ENCODE measurements around the gene STAU1.

- TF ChIP-seq NFIC (IDR thresholded peaks at IDR 0.05; ENCODE audit: low read depth, low read length): no peak
- no peak for TF ChIP-seq KDM1A (IDR thresholded peaks at IDR 0.05; ENCODE audit: borderline replicate concordance)
- TF ChIP-seq CTCF (IDR thresholded peaks at IDR 0.05 in 2 of 3, conservative IDR thresholded peaks at IDR 0.05 in 1 of 3; ENCODE audit: control insufficient read depth in 2 of 3, extremely low read depth in 1 of 3, insufficient read depth in 1 of 3, low read depth in 3 of 3, low read length in 3 of 3): no peak
- TF ChIP-seq NRF1 (conservative IDR thresholded peaks at IDR 0.05; ENCODE audit: low read depth, low read length): no peak
- no peak for TF ChIP-seq POLR2AphosphoS5 (IDR thresholded peaks at IDR 0.05; ENCODE audit: low read length)
- TF ChIP-seq MEF2A (IDR thresholded peaks at IDR 0.05; ENCODE audit: insufficient read depth, low read depth, low read length): no peak
- no peak for TF ChIP-seq HSF1 (IDR thresholded peaks at IDR 0.05; ENCODE audit: low read depth, low read length)
- TF ChIP-seq USF2 (IDR thresholded peaks at IDR 0.05; ENCODE audit: borderline replicate concordance, low read depth, low read length): no peak
- TF ChIP-seq HDAC6 (IDR thresholded peaks at IDR 0.05; ENCODE audit: unreplicated experiment): no peak
- TF ChIP-seq SIX5 (IDR thresholded peaks at IDR 0.05; ENCODE audit: low read depth, low read length, severe bottlenecking): no peak
- TF ChIP-seq, protein P1, sequence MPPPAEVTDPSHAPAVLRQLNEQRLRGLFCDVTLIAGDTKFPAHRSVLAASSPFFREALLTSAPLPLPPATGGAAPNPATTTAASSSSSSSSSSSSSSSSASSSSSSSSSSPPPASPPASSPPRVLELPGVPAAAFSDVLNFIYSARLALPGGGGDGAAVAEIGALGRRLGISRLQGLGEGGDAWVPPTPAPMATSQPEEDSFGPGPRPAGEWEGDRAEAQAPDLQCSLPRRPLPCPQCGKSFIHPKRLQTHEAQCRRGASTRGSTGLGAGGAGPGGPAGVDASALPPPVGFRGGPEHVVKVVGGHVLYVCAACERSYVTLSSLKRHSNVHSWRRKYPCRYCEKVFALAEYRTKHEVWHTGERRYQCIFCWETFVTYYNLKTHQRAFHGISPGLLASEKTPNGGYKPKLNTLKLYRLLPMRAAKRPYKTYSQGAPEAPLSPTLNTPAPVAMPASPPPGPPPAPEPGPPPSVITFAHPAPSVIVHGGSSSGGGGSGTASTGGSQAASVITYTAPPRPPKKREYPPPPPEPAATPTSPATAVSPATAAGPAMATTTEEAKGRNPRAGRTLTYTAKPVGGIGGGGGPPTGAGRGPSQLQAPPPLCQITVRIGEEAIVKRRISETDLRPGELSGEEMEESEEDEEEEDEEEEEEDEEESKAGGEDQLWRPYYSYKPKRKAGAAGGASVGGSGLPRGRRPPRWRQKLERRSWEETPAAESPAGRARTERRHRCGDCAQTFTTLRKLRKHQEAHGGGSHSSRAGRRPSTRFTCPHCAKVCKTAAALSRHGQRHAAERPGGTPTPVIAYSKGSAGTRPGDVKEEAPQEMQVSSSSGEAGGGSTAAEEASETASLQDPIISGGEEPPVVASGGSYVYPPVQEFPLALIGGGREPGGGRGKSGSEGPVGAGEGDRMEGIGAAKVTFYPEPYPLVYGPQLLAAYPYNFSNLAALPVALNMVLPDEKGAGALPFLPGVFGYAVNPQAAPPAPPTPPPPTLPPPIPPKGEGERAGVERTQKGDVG (CRISPR knock-in tag; IDR thresholded peaks at IDR 0.05): no peak
- no peak for TF ChIP-seq POLR2A (IDR thresholded peaks at IDR 0.05; ENCODE audit: low read depth, low read length)
Measured at GRCh38 chr20:49170714-49171113, 17.4 kb downstream of the STAU1 start.
